AG04449 (cell line): Measurements from ENCODE around the gene CTNNA1.

Experiments used
- CTCF ChIA-PET: fragments of 350-600 bp; formaldehyde crosslinking; extraction: SDS; loops from one replicate; lab custom pipeline; 2021; ENCODE audit warnings: antibody characterized with exemption; lab: Yijun Ruan, JAX
- POLR2A ChIA-PET: fragments of 400-600, 350-600 bp; formaldehyde crosslinking; extraction: SDS; loops from one replicate; lab custom pipeline; 2020; ENCODE audit warnings: antibody characterized with exemption, inconsistent platforms; lab: Yijun Ruan, JAX
- DNase-seq: peaks from one replicate; pipeline ENCODE4 v3.0.0-alpha.2; 2010; ENCODE audit warnings: low read depth, low spot score
- H3K4me3 ChIP-seq: 2 replicates; pipeline ENCODE4 v1.5.1; 2011; ENCODE audit warnings: low read depth, mild to moderate bottlenecking, control low read depth, low read length
- CTCF ChIP-seq: IDR thresholded peaks from one replicate; pipeline ENCODE4 v1.5.1; 2011; ENCODE audit warnings: mild to moderate bottlenecking, moderate library complexity, low read length, control low read depth, inconsistent platforms; ENCODE audit not compliant: insufficient read depth; ENCODE audit errors: missing control alignments

CTNNA1 gene

GRCh38 chr5:138732466-138732865, 20.8 kb upstream of the CTNNA1 start:
- ChIA-PET POLR2A (no interaction called here), CTCF (interaction anchor here (1.0 kb wide), 1 partner anchor 13 kb away, joined by 3 read pairs; no protein-coding TSS in a partner anchor)
- DNase-seq, result no peak
- no peak overlapping the region for H3K4me3 ChIP-seq
- no peak for TF ChIP-seq CTCF

- no peak for TF ChIP-seq CTCF
- ChIA-PET CTCF (interaction anchor here (1.0 kb wide), 1 partner anchor 13 kb away, joined by 3 read pairs; no protein-coding TSS in a partner anchor), POLR2A (no interaction called here)
- no peak for DNase-seq
- H3K4me3 ChIP-seq, result no peak overlapping the region
Observed at GRCh38 chr5:138732933-138733332, 20.3 kb upstream of the CTNNA1 start.

DNA sequence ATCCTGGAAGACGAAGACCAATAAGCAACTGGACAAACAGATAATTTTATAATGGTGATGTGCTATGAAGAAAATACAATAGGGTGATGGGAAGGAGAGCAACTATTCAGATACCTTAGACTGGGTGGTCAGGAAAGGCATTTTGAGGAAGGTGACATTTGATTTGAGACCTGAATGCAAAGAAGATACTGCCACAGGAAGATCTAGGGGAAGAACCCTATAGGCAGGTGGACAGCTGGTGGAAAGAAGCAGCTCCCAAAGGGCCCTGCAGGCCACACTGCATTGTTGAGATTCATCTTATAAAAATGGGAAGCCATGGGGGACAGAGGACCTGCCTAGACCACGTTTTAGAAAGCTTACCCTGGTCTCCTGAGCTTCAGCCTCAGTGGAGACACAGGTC, 19.7 kb upstream of the CTNNA1 start:
- CTCF ChIA-PET, result no interaction called here
- POLR2A ChIA-PET, result no interaction called here
- TF ChIP-seq CTCF, result no peak
- H3K4me3 ChIP-seq, result no peak overlapping the region
- no peak for DNase-seq

GRCh38 chr5:138736293-138736692, 16.9 kb upstream of the CTNNA1 start:
- H3K4me3 ChIP-seq, result no peak overlapping the region
- ChIA-PET POLR2A (no interaction called here), CTCF (interaction anchor here (0.9 to 1.3 kb wide), 2 partner anchors 11 to 142 kb away, joined by 3 read pairs; no protein-coding TSS in a partner anchor)
- TF ChIP-seq CTCF, result no peak
- DNase-seq, result no peak

DNA sequence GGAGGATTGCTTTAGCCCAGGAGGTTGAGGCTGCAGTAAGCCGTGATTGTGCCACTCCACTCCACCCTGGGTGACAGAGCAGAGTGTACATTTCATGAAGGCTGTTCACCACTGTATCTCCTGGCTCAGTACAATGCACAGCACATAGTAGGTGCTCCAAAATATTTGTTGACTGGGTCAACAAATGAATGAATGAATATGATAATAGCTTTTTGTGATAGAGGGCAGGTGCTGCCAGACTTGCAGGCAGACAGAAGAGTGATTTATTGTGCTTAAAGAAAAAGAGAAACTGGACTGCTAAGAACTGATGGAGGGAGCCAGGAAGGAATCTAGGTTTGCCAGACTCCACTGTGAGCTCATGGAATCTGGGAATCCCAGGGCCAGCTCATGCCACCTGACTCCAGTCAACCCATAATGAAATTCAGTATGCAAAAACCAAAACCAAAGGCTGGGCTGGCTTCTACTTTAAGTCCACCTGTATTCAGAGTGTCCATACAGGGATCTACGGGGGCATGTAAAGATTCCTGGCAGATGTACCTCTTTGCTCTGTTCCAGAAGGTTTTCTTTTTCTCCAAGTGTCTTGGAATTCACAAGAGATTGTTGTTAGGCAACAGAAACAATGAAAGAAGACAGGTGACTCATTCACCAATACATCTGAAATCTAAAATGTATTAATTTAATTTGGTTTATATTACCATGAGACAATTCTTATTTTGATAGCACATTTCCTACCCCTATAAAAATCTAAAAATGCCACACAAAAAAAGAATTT, 15.5 kb upstream of the CTNNA1 start:
- ChIA-PET CTCF (no interaction called here), POLR2A (no interaction called here)
- no peak for DNase-seq
- no peak for TF ChIP-seq CTCF
- no peak overlapping the region for H3K4me3 ChIP-seq

GRCh38 chr5:138738399-138738798, 14.8 kb upstream of the CTNNA1 start:
- DNase-seq, result no peak
- no peak overlapping the region for H3K4me3 ChIP-seq
- ChIA-PET CTCF (no interaction called here), POLR2A (no interaction called here)
- no peak for TF ChIP-seq CTCF
